H9 (cell line): Measurements from ENCODE around the gene NUDT2. TPM values are rescaled to one million over a fixed set of nuclear protein-coding genes. Genes with fewer than 3 reads are reported as not detected.

ENCODE experiments used
- DNase-seq: peaks from one replicate; pipeline ENCODE4 v3.0.0-alpha.2; 2017
- H2AFZ ChIP-seq: one replicate; pipeline ENCODE4 v1.6.1; 2013; ENCODE audit warnings: mild to moderate bottlenecking, low read length, control low read depth, moderate library complexity
- H2AK5ac ChIP-seq: 2 replicates; pipeline ENCODE4 v1.6.1; 2013; ENCODE audit warnings: low read length, control low read depth, mixed read lengths; ENCODE audit not compliant: insufficient read length
- H2BK120ac ChIP-seq: one replicate; pipeline ENCODE4 v1.6.1; 2013; ENCODE audit warnings: low read depth, mild to moderate bottlenecking, low read length, control low read depth, inconsistent platforms; ENCODE audit not compliant: poor library complexity, severe bottlenecking
- H2BK12ac ChIP-seq: 2 replicates; pipeline ENCODE4 v1.6.1; 2013; ENCODE audit warnings: low read length, control low read depth, mixed read lengths, low read depth; ENCODE audit not compliant: insufficient read length
- H2BK15ac ChIP-seq: 2 replicates; pipeline ENCODE4 v1.6.1; 2013; ENCODE audit warnings: low read depth, low read length, control low read depth
- H2BK20ac ChIP-seq: one replicate; pipeline ENCODE4 v1.6.1; 2013; ENCODE audit warnings: low read depth, mild to moderate bottlenecking, low read length, control low read depth, inconsistent platforms; ENCODE audit not compliant: poor library complexity, severe bottlenecking
- H2BK5ac ChIP-seq: 2 replicates; pipeline ENCODE4 v1.6.1; 2013; ENCODE audit warnings: low read length, control low read depth, mixed read lengths; ENCODE audit not compliant: insufficient read length
- H3K14ac ChIP-seq: 2 replicates; pipeline ENCODE4 v1.6.1; 2013; ENCODE audit warnings: low read length, control low read depth; ENCODE audit not compliant: insufficient read depth
- H3K18ac ChIP-seq: 2 replicates; pipeline ENCODE4 v1.6.1; 2013; ENCODE audit warnings: low read depth, mild to moderate bottlenecking, mixed read lengths, low read length, control low read depth; ENCODE audit not compliant: insufficient read length
- H3K23ac ChIP-seq: 2 replicates; pipeline ENCODE4 v1.6.1; 2013; ENCODE audit warnings: low read length, control low read depth, mixed read lengths, low read depth; ENCODE audit not compliant: insufficient read length
- H3K23me2 ChIP-seq: 2 replicates; pipeline ENCODE4 v1.6.1; 2013; ENCODE audit warnings: low read depth, mild to moderate bottlenecking, mixed read lengths, low read length, control low read depth; ENCODE audit not compliant: insufficient read length, poor library complexity, severe bottlenecking
- H3K27ac ChIP-seq: 2 replicates; pipeline ENCODE4 v1.5.1; 2013; ENCODE audit warnings: low read length, control low read depth, mixed read lengths, low read depth; ENCODE audit not compliant: insufficient read length
- H3K27me3 ChIP-seq: 2 replicates; pipeline ENCODE4 v1.6.1; 2013; ENCODE audit warnings: low read length, control low read depth, inconsistent platforms; ENCODE audit not compliant: insufficient read depth
- H3K4ac ChIP-seq: 2 replicates; pipeline ENCODE4 v1.6.1; 2013; ENCODE audit warnings: low read depth, mild to moderate bottlenecking, control low read depth, inconsistent platforms, low read length, moderate library complexity
- H3K4me1 ChIP-seq: 2 replicates; pipeline ENCODE4 v1.6.1; 2013; ENCODE audit warnings: low read length, control low read depth, inconsistent platforms; ENCODE audit not compliant: insufficient read depth
- H3K4me2 ChIP-seq: 2 replicates; pipeline ENCODE4 v1.6.1; 2013; ENCODE audit warnings: low read length, control low read depth, mixed read lengths; ENCODE audit not compliant: insufficient read length, insufficient read depth
- H3K56ac ChIP-seq: 2 replicates; pipeline ENCODE4 v1.6.1; 2013; ENCODE audit warnings: low read depth, mild to moderate bottlenecking, mixed read lengths, low read length, control low read depth; ENCODE audit not compliant: insufficient read length
- H3K79me1 ChIP-seq: 2 replicates; pipeline ENCODE4 v1.6.1; 2013; ENCODE audit warnings: low read depth, mild to moderate bottlenecking, moderate library complexity, low read length, control low read depth, inconsistent platforms; ENCODE audit not compliant: insufficient read depth, poor library complexity, severe bottlenecking
- H3K79me2 ChIP-seq: 2 replicates; pipeline ENCODE4 v1.6.1; 2013; ENCODE audit warnings: low read length, control low read depth, inconsistent platforms; ENCODE audit not compliant: insufficient read depth
- H3K9ac ChIP-seq: 2 replicates; pipeline ENCODE4 v1.6.1; 2013; ENCODE audit warnings: low read length, control low read depth, mixed read lengths; ENCODE audit not compliant: insufficient read length; ENCODE audit errors: extremely low read depth
- H3K9me3 ChIP-seq: one replicate; pipeline ENCODE4 v1.6.1; 2013; ENCODE audit warnings: low read depth, low read length, inconsistent platforms; ENCODE audit not compliant: control insufficient read depth
- H3T11ph ChIP-seq: one replicate; pipeline ENCODE4 v1.6.1; 2013; ENCODE audit warnings: mild to moderate bottlenecking, low read length, control low read depth, inconsistent platforms
- H4K20me1 ChIP-seq: one replicate; pipeline ENCODE4 v1.6.1; 2013; ENCODE audit not compliant: control insufficient read depth, insufficient read length, insufficient read depth
- H4K5ac ChIP-seq: 2 replicates; pipeline ENCODE4 v1.6.1; 2013; ENCODE audit warnings: low read depth, mild to moderate bottlenecking, mixed read lengths, low read length, control low read depth; ENCODE audit not compliant: insufficient read length
- H4K8ac ChIP-seq: replicated peaks from 2 replicates; pipeline ENCODE4 v1.6.1; 2013; ENCODE audit warnings: low read length, control low read depth, mixed read lengths, low read depth; ENCODE audit not compliant: insufficient read length
- H4K91ac ChIP-seq: 2 replicates; pipeline ENCODE4 v1.6.1; 2013; ENCODE audit warnings: low read depth, mild to moderate bottlenecking, moderate library complexity, mixed read lengths, low read length, control low read depth; ENCODE audit not compliant: insufficient read length
- H3K27ac Mint-ChIP-seq, 3 experiments: 2 replicates in 2 of 3; 3 replicates in 1 of 3; pipeline ENCODE4 v1.8.0; 2020 to 2021; ENCODE audit warnings: mixed read lengths in 3 of 3, mild to moderate bottlenecking in 1 of 3, moderate library complexity in 1 of 3
- H3K27me3 Mint-ChIP-seq: 2 replicates; pipeline ENCODE4 v1.8.0; 2021; ENCODE audit warnings: low read depth, mild to moderate bottlenecking, moderate library complexity, mixed read lengths
- H3K36me3 Mint-ChIP-seq, 3 experiments: 2 replicates in 2 of 3; 3 replicates in 1 of 3; pipeline ENCODE4 v1.8.0; 2020 to 2021; ENCODE audit warnings: low read depth in 3 of 3, mixed read lengths in 3 of 3; ENCODE audit not compliant: insufficient read depth in 1 of 3
- H3K4me1 Mint-ChIP-seq, 2 experiments: 2 replicates each; pipeline ENCODE4 v1.8.0; 2020; ENCODE audit warnings: mixed read lengths in 2 of 2
- H3K4me3 Mint-ChIP-seq, 2 experiments: 2 replicates in 1 of 2; 3 replicates in 1 of 2; pipeline ENCODE4 v1.8.0; 2020 to 2021; ENCODE audit warnings: mild to moderate bottlenecking in 2 of 2, mixed read lengths in 2 of 2, moderate library complexity in 1 of 2
- H3K9me3 Mint-ChIP-seq, 2 experiments: 2 replicates in 1 of 2; 3 replicates in 1 of 2; pipeline ENCODE4 v1.8.0; 2020; ENCODE audit warnings: mild to moderate bottlenecking in 2 of 2, mixed read lengths in 2 of 2, moderate library complexity in 1 of 2
- WGBS: extraction: QIAGEN DNeasy Blood & Tissue Kit; methylation state at CpG from one replicate; pipeline ENCODE4 v1.1.7; 2013; ENCODE audit warnings: missing lambda C conversion rate, low lambda C conversion rate, mixed read lengths; ENCODE audit not compliant: insufficient read length; ENCODE audit errors: extremely low coverage; 5-methylcytosine and 5-hydroxymethylcytosine counted together
- total RNA-seq: library from RNA; stranded (reverse); gene quantifications from 2 replicates; pipeline ENCODE4 v1.2.1, GENCODE V29; 2021
- TF ChIP-seq, protein P1 (sequence below): fragments of 200-600 bp; sonication (generic); conservative IDR thresholded peaks from 3 replicates; pipeline ENCODE4 v1.8.0; 2021; ENCODE audit warnings: antibody characterized with exemption, mild to moderate bottlenecking

NUDT2 gene
- total RNA-seq, 1 experiment from 2014 or later: 14.1 TPM

DNA sequence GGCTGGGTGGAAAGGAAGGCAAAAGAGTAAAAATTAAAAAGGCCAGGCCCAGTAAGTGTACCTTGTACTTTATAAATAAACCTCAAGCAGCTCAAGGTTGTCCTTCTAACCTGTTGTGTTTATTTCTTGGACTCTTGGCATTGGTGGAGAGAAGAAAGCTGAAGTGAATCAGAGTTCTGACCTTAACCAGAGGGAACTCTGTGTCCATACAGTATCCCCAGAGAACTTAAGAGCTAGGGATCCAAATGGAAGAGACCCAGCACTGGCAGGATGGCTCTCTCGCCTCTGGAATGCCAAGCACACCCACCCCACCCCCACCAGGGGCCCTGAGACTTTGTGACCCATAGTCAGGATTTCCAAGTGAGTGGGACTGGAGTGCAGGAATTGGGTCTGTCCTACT is 14.2 kb downstream of the NUDT2 start:
- H2BK5ac ChIP-seq: no peak overlapping the region
- no peak overlapping the region for H4K91ac ChIP-seq
- H3K4me2 ChIP-seq: no peak overlapping the region
- H4K8ac ChIP-seq: no peak overlapping the region
- no peak overlapping the region for H3K18ac ChIP-seq
- no peaks in the 10 kb centered on the region for H3K9me3 ChIP-seq
- peaks cover 1 to 43% (median 32%) of the 10 kb centered on the region in 3 experiments; a peak in 6 of 7 replicates for H3K36me3 Mint-ChIP-seq
- no peak overlapping the region for H2BK12ac ChIP-seq
- H3K4me3 Mint-ChIP-seq: no peak overlapping the region
- H3K79me1 ChIP-seq: no peaks in the 10 kb centered on the region
- no peaks in the 10 kb centered on the region for H3K27me3 Mint-ChIP-seq
- no peaks in the 10 kb centered on the region for H3K4me1 ChIP-seq
- no peak overlapping the region for H3K9ac ChIP-seq
- no peak overlapping the region for H3K27ac ChIP-seq
- H4K20me1 ChIP-seq: no peaks in the 10 kb centered on the region
- peaks cover 15 to 20% of the 10 kb centered on the region in 2 experiments for H3K4me1 Mint-ChIP-seq
- H3K79me2 ChIP-seq: no peaks in the 10 kb centered on the region
- no peaks in the 10 kb centered on the region for H3K9me3 Mint-ChIP-seq
- no peak overlapping the region for H3K4ac ChIP-seq
- H3K56ac ChIP-seq: no peak overlapping the region
- H2AK5ac ChIP-seq: no peak overlapping the region
- no peak for DNase-seq
- no peak overlapping the region for H2BK20ac ChIP-seq
- H3T11ph ChIP-seq: no peak overlapping the region
- H4K5ac ChIP-seq: no peak overlapping the region
- H2AFZ ChIP-seq: no peak overlapping the region
- TF ChIP-seq, protein P1, sequence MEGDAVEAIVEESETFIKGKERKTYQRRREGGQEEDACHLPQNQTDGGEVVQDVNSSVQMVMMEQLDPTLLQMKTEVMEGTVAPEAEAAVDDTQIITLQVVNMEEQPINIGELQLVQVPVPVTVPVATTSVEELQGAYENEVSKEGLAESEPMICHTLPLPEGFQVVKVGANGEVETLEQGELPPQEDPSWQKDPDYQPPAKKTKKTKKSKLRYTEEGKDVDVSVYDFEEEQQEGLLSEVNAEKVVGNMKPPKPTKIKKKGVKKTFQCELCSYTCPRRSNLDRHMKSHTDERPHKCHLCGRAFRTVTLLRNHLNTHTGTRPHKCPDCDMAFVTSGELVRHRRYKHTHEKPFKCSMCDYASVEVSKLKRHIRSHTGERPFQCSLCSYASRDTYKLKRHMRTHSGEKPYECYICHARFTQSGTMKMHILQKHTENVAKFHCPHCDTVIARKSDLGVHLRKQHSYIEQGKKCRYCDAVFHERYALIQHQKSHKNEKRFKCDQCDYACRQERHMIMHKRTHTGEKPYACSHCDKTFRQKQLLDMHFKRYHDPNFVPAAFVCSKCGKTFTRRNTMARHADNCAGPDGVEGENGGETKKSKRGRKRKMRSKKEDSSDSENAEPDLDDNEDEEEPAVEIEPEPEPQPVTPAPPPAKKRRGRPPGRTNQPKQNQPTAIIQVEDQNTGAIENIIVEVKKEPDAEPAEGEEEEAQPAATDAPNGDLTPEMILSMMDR: no peak
- peak overlapping the region; percentile 12 to 68 (median 52); a peak in 3 of 7 replicates for H3K27ac Mint-ChIP-seq
- H3K27me3 ChIP-seq: no peaks in the 10 kb centered on the region; the same call in 1 of the 2 replicates
- H3K23me2 ChIP-seq: no peaks in the 10 kb centered on the region
- no peak overlapping the region for H2BK120ac ChIP-seq
- no peak overlapping the region for H3K23ac ChIP-seq
- no peak overlapping the region for H3K14ac ChIP-seq
- H2BK15ac ChIP-seq: no peak overlapping the region
- no CpG with 5 or more reads among the region's 1 CpG for WGBS
